ENCODE measurements around the gene PFKP. TPM values are rescaled to one million over a fixed set of nuclear protein-coding genes. Genes with fewer than 3 reads are reported as not detected.
A peak's percentile ranks its signal among the peaks of the same experiment; 100 is the strongest.

PFKP gene
- total RNA-seq, 4 donors from 2014 or later: 53.9 to 93.9 (median 66.2) TPM

- peaks cover 3 to 6% (median 4%) of the 10 kb centered on the region in 4 donors for H3K4me1 ChIP-seq
- H3K27ac ChIP-seq: peak overlapping the region; percentile 2 to 49 (median 32)
- in situ Hi-C loops (cut with MboI; ENCODE audit: low pct_ligation_motif_present in 1 of 4, low pct_unique_long_range_greater_than_20kb in 1 of 4, low sequenced_read_pairs in 3 of 4) (no loop called here), intact Hi-C loops (cut with DNase I; ENCODE audit: low total_unique reads) (no loop called here)
- no peak for DNase-seq
- H3K4me3 ChIP-seq: no peak overlapping the region
- no peak for TF ChIP-seq CTCF (IDR thresholded peaks at IDR 0.05)
- 85 to 89% methylated on average over 4 to 8 of the region's 8 CpGs for WGBS, 2 donors (ENCODE audit: low coverage in 1 of 2)
- H3K36me3 ChIP-seq: peaks cover 0 to 4% (median 1%) of the 10 kb centered on the region in 4 donors
- H3K9me3 ChIP-seq: no peaks in the 10 kb centered on the region
- no peaks in the 10 kb centered on the region for H3K27me3 ChIP-seq
Measured at GRCh38 chr10:3108033-3108432, 40.7 kb downstream of the PFKP start.

GRCh38 chr10:3108575-3109105 is 41.3 kb downstream of the PFKP start:
- intact Hi-C loops (cut with DNase I; ENCODE audit: low total_unique reads): no loop called here
- TF ChIP-seq POLR2A (IDR thresholded peaks at IDR 0.05) (no peak), CTCF (IDR thresholded peaks at IDR 0.05) (no peak), POLR2AphosphoS5 (IDR thresholded peaks at IDR 0.05) (no peak), EP300 (IDR thresholded peaks at IDR 0.05; ENCODE audit: low read depth) (no peak)
- 90 to 96% methylated on average over 2 to 21 of the region's 21 CpGs for WGBS, 2 donors (ENCODE audit: low coverage in 1 of 2)
- Histone ChIP-seq H3K4me1 (no peaks in the 10 kb centered on the region), H3K4me3 (no peak overlapping the region), H3K36me3 (peaks cover 0 to 5% (median 2%) of the 10 kb centered on the region in 4 donors), H3K27me3 (no peaks in the 10 kb centered on the region), H3K9me3 (no peaks in the 10 kb centered on the region), H3K27ac (no peak overlapping the region)
- in situ Hi-C loops (cut with MboI; ENCODE audit: low pct_ligation_motif_present in 1 of 4, low pct_unique_long_range_greater_than_20kb in 1 of 4, low sequenced_read_pairs in 3 of 4): no loop called here
- no peak for DNase-seq

GRCh38 chr10:3109196-3109595 is 41.8 kb downstream of the PFKP start:
- TF ChIP-seq POLR2A (IDR thresholded peaks at IDR 0.05): no peak
- TF ChIP-seq EP300 (IDR thresholded peaks at IDR 0.05; ENCODE audit: low read depth): no peak
- TF ChIP-seq CTCF (IDR thresholded peaks at IDR 0.05): no peak
- no peak for TF ChIP-seq POLR2AphosphoS5 (IDR thresholded peaks at IDR 0.05)
- in situ Hi-C loops (cut with MboI; ENCODE audit: low pct_ligation_motif_present in 1 of 4, low pct_unique_long_range_greater_than_20kb in 1 of 4, low sequenced_read_pairs in 3 of 4) (no loop called here), intact Hi-C loops (cut with DNase I; ENCODE audit: low total_unique reads) (no loop called here)
- Histone ChIP-seq H3K27me3 (no peaks in the 10 kb centered on the region), H3K4me3 (no peak overlapping the region), H3K4me1 (no peaks in the 10 kb centered on the region), H3K9me3 (no peaks in the 10 kb centered on the region), H3K27ac (no peak overlapping the region), H3K36me3 (peaks cover 0 to 5% (median 2%) of the 10 kb centered on the region in 4 donors)
- no peak for DNase-seq
- 97 to 100% methylated on average over 9 to 21 of the region's 21 CpGs for WGBS, 2 donors (ENCODE audit: low coverage in 1 of 2)

GRCh38 chr10:3109633-3110032 is 42.3 kb downstream of the PFKP start:
- 91 to 100% methylated on average over 6 to 12 of the region's 12 CpGs for WGBS, 2 donors (ENCODE audit: low coverage in 1 of 2)
- H3K27me3 ChIP-seq: no peaks in the 10 kb centered on the region
- no peaks in the 10 kb centered on the region for H3K9me3 ChIP-seq
- intact Hi-C loops (cut with DNase I; ENCODE audit: low total_unique reads): no loop called here
- no peak overlapping the region for H3K4me3 ChIP-seq
- no peak for DNase-seq
- H3K4me1 ChIP-seq: no peaks in the 10 kb centered on the region
- H3K27ac ChIP-seq: no peak overlapping the region
- H3K36me3 ChIP-seq: peaks cover 0 to 5% (median 2%) of the 10 kb centered on the region in 4 donors
- TF ChIP-seq POLR2AphosphoS5 (IDR thresholded peaks at IDR 0.05) (no peak), POLR2A (IDR thresholded peaks at IDR 0.05) (no peak), CTCF (IDR thresholded peaks at IDR 0.05) (no peak), EP300 (IDR thresholded peaks at IDR 0.05; ENCODE audit: low read depth) (no peak)
- in situ Hi-C loops (cut with MboI; ENCODE audit: low pct_ligation_motif_present in 1 of 4, low pct_unique_long_range_greater_than_20kb in 1 of 4, low sequenced_read_pairs in 3 of 4): no loop called here
